Suprapubic skin (tissue), 3 donors: Measurements from ENCODE around the gene TTF2.

Source experiments
- POLR2AphosphoS5 ChIP-seq, 3 donors: sonication (generic); formaldehyde crosslinking; IDR thresholded peaks; one replicate each; pipeline ENCODE4 v1.6.1; 2017; ENCODE audit warnings: antibody characterized with exemption in 3 of 3
- TF ChIP-seq, protein P1 (sequence below), 2 donors: fragments of 200-600 bp in 1 of 2; fragments of 450-650 bp in 1 of 2; sonication (generic) in 1 of 2; IDR thresholded peaks; one replicate each; pipeline ENCODE4 v1.5.1; 2016 to 2019; ENCODE audit warnings: antibody characterized with exemption in 2 of 2, mild to moderate bottlenecking in 1 of 2, moderate library complexity in 1 of 2

GRCh38 chr1:117033772-117034171, 26.4 kb upstream of the TTF2 start:
- TF ChIP-seq, protein P1, sequence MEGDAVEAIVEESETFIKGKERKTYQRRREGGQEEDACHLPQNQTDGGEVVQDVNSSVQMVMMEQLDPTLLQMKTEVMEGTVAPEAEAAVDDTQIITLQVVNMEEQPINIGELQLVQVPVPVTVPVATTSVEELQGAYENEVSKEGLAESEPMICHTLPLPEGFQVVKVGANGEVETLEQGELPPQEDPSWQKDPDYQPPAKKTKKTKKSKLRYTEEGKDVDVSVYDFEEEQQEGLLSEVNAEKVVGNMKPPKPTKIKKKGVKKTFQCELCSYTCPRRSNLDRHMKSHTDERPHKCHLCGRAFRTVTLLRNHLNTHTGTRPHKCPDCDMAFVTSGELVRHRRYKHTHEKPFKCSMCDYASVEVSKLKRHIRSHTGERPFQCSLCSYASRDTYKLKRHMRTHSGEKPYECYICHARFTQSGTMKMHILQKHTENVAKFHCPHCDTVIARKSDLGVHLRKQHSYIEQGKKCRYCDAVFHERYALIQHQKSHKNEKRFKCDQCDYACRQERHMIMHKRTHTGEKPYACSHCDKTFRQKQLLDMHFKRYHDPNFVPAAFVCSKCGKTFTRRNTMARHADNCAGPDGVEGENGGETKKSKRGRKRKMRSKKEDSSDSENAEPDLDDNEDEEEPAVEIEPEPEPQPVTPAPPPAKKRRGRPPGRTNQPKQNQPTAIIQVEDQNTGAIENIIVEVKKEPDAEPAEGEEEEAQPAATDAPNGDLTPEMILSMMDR (IDR thresholded peaks at IDR 0.05) = no peak
- TF ChIP-seq POLR2AphosphoS5 (IDR thresholded peaks at IDR 0.05) = no peak
